RWPE2 (cell line): ENCODE measurements around the gene TSHZ2.

Experiments used
- ATAC-seq: fragments of 200-7000 bp; cut with Tn5 transposase; 3 replicates; pipeline ENCODE4 v1.9.1; 2021; ENCODE audit warnings: low read depth
- DNase-seq: peaks from one replicate; pipeline ENCODE4 v3.0.0-alpha.2; 2020; ENCODE audit warnings: low spot score
- H3K27ac ChIP-seq: fragments of 450-650 bp; 2 replicates; pipeline ENCODE4 v1.5.1; 2017; ENCODE audit warnings: mild to moderate bottlenecking; ENCODE audit not compliant: poor library complexity, severe bottlenecking
- H3K27me3 ChIP-seq: fragments of 250-450 bp; sonication (Bioruptor Pico); 2 replicates; pipeline ENCODE4 v1.5.1; 2021; ENCODE audit warnings: mild to moderate bottlenecking, moderate library complexity; ENCODE audit not compliant: insufficient read depth, poor library complexity, severe bottlenecking
- H3K36me3 ChIP-seq: fragments of 250-450 bp; sonication (Bioruptor Pico); 2 replicates; pipeline ENCODE4 v1.5.1; 2020; ENCODE audit warnings: low read depth, mild to moderate bottlenecking, moderate library complexity
- H3K4me1 ChIP-seq: fragments of 250-450 bp; sonication (Bioruptor Pico); 2 replicates; pipeline ENCODE4 v1.5.1; 2021; ENCODE audit warnings: mild to moderate bottlenecking, moderate library complexity; ENCODE audit not compliant: insufficient read depth, poor library complexity, severe bottlenecking
- H3K4me3 ChIP-seq: fragments of 250-450 bp; sonication (Bioruptor Pico); 2 replicates; pipeline ENCODE4 v1.5.1; 2021; ENCODE audit warnings: mild to moderate bottlenecking, moderate library complexity; ENCODE audit not compliant: severe bottlenecking
- H3K9me3 ChIP-seq: fragments of 250-450 bp; sonication (Bioruptor Pico); 2 replicates; pipeline ENCODE4 v1.5.1; 2021; ENCODE audit warnings: mild to moderate bottlenecking, moderate library complexity; ENCODE audit not compliant: severe bottlenecking
- TF ChIP-seq, protein P1 (sequence below): fragments of 450-650 bp; IDR thresholded peaks from one replicate; pipeline ENCODE4 v1.5.1; 2017; ENCODE audit warnings: mild to moderate bottlenecking, moderate library complexity; ENCODE audit not compliant: poor library complexity, severe bottlenecking

Gene TSHZ2

DNA sequence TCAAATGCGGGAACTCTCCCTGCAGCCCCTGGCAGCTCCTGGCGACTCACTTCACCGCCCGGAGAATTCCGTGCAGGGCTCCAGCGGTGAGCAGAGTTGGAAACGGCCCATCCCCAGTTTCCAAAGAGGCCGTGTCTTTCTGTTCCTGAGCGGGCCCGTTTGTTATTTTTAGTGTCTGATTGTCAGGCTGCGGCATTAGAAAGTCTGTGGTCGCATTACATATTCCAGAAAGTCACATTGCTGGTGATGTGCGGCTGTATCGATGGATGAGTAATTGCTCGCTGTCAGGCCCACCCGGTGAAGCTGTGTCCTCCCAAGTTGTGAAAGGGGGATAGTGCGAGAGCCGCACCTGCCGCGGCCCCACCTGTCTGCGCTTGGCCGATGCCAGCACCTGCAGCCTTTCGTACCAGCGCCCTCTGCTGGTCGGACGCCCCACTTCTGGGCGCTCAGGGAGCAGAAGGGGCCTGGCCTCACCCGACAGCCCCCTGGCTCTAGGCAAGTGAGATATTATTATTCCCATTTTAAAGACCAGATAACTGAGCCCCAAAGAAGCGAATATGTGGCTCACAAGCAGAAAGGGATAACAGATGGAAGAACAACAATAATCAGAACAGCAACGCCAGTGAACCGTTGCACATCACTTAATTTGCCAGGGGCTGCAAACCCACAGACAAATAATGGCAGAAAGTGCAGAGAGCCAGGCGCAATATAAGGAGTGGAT, 244.9 kb downstream of the TSHZ2 start:
- no peaks in the 10 kb centered on the region for H3K36me3 ChIP-seq
- H3K27me3 ChIP-seq = peaks cover 19% of the 10 kb centered on the region
- TF ChIP-seq, protein P1, sequence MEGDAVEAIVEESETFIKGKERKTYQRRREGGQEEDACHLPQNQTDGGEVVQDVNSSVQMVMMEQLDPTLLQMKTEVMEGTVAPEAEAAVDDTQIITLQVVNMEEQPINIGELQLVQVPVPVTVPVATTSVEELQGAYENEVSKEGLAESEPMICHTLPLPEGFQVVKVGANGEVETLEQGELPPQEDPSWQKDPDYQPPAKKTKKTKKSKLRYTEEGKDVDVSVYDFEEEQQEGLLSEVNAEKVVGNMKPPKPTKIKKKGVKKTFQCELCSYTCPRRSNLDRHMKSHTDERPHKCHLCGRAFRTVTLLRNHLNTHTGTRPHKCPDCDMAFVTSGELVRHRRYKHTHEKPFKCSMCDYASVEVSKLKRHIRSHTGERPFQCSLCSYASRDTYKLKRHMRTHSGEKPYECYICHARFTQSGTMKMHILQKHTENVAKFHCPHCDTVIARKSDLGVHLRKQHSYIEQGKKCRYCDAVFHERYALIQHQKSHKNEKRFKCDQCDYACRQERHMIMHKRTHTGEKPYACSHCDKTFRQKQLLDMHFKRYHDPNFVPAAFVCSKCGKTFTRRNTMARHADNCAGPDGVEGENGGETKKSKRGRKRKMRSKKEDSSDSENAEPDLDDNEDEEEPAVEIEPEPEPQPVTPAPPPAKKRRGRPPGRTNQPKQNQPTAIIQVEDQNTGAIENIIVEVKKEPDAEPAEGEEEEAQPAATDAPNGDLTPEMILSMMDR = peak; percentile 100
- H3K4me1 ChIP-seq = no peaks in the 10 kb centered on the region
- no peaks in the 10 kb centered on the region for H3K9me3 ChIP-seq
- peak; percentile 89 for ATAC-seq
- no peak overlapping the region for H3K4me3 ChIP-seq
- H3K27ac ChIP-seq = no peak overlapping the region
- DNase-seq = peak; percentile 87

DNA sequence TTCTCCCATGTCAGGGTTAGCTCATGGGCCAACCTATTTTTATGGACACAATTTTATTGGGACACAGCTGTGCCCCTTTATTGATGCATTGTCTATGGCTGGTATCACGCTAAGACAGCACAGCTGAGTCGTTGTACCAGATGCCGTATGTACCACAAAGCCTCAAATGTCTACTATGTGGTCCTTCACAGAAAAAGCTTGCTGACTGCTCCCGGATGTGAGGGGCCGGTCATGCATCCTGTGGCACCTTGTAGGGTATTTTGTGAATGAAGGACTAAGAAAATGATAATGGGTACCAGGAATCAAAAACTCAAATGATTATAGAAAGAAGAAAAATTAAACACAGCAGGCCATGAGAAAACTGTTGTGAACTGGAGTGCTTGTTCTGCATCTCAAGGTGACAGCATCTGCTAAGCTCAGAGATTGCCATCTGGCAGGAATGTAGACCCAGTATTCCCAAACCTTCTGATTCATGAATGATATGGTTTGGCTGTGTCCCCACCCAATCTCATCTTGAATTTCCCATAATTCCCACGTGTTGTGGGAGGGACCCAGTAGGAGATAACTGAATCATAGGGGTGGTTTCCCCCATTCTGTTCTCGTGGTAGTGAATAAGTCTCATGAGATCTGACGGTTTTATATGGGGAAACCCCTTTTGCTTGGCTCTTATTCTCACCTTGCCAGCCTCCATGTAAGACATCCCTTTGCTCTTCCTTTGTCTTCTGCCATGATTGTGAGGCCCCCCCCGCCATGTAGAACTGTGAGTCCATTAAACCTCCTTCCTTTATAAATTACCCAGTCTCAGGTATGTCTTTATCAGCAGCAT, 248.5 kb downstream of the TSHZ2 start:
- Histone ChIP-seq H3K9me3 (no peaks in the 10 kb centered on the region), H3K4me1 (peaks cover 9% of the 10 kb centered on the region), H3K27ac (no peak overlapping the region), H3K27me3 (peaks cover 19% of the 10 kb centered on the region), H3K36me3 (no peaks in the 10 kb centered on the region), H3K4me3 (no peak overlapping the region)
- no peak for ATAC-seq
- TF ChIP-seq, protein P1 = no peak
- no peak for DNase-seq

DNA sequence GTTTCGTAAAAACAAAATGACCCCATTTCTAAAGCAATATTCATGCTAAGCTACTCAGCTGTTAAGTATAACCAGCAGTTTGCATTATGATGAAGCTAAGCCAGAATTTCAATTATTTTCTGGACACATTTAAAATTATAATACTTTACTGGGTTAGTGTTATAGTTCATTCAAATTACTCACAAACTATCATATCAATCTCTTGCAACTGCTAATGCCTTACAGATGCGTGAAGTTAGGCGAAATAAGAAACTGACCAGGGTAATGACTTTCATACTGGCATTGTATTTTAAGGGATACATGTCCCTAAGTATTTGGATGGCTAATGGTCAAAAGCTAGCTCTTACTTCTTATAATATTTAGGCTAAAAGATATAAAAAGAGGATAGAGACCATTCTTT, 249.6 kb downstream of the TSHZ2 start:
- Histone ChIP-seq H3K4me3 (no peak overlapping the region), H3K4me1 (peaks cover 9% of the 10 kb centered on the region), H3K36me3 (no peaks in the 10 kb centered on the region), H3K27ac (no peak overlapping the region), H3K27me3 (peaks cover 12% of the 10 kb centered on the region), H3K9me3 (no peaks in the 10 kb centered on the region)
- DNase-seq (no peak), ATAC-seq (no peak)
- TF ChIP-seq, protein P1 = no peak

DNA sequence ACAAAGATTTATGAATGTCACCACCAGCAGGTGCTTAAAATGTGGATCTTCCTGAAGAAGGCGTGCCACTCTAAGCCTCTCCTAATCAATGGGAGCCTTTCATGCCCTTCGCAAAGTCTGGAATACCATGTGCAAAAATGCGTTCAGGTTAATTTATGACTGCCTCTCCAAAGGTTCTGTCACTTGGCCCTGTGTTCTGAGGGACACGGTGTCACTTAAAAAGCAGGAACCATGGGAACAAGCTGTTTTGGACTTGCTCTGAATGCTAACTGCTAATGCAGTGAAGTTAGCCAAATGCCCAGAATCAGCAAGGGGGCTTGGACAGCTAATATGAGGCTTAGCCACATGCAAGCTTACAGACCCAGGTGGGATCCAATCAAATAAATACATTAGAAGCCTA, 250.3 kb downstream of the TSHZ2 start:
- no peaks in the 10 kb centered on the region for H3K36me3 ChIP-seq
- TF ChIP-seq, protein P1 = no peak
- H3K27ac ChIP-seq = no peak overlapping the region
- ATAC-seq (no peak), DNase-seq (no peak)
- H3K9me3 ChIP-seq = no peaks in the 10 kb centered on the region
- H3K4me3 ChIP-seq = no peak overlapping the region
- peaks cover 9% of the 10 kb centered on the region for H3K4me1 ChIP-seq
- peaks cover 5% of the 10 kb centered on the region for H3K27me3 ChIP-seq
